AG08395 (cell line): ENCODE measurements around the gene DENND4C.
A peak's percentile ranks its signal among the peaks of the same experiment; 100 is the strongest.
"Not testable (repeated sequence)": the region's sequence is repeated elsewhere in the genome, so short reads cannot be mapped to it uniquely, and the experiment has no call there.

Experiments used
- DNase-seq: peaks from one replicate; pipeline ENCODE4 v3.0.0; 2012; ENCODE audit warnings: mixed read lengths, low spot score

Gene DENND4C

DNA sequence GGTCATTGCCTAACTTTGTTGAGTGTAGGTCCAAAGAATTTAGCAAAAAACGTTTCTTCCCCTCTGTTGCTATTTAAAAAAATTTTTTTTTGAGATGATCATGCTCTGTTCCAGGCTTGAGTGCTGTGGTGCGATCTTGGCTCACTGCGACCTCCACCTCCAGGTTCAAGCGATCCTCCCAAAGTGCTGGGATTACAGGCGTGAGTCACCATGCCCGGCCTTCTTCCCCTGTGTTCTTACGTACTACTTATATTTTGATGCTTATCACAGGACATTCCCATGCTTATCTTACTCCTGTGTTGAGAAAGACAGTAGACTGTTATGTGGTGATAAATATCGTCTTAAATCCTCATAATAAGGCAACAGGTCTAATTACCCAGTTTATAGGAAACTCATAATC lies 180.8 kb downstream of the DENND4C start:
- DNase-seq = no peak

DNA sequence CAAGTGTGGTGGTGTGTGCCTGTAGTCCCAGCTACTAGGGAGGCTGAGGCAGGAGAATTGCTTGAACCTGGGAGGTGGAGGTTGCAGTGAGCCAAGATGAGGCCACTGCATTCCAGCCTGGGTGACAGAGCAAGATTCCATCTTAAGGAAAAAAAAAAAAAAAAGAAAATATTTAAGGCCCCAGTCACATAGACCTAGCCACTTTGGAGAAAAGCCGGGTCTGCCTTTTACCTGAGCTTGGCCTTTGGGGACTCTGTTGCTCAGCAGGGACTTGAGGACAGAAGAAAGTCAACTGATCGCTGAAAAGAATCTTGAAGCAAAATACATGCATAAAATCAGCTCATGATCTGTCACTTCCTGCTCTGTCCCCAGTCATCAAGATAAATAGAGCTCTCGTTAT lies 183.0 kb downstream of the DENND4C start:
- DNase-seq = not testable (repeated sequence)

DNA sequence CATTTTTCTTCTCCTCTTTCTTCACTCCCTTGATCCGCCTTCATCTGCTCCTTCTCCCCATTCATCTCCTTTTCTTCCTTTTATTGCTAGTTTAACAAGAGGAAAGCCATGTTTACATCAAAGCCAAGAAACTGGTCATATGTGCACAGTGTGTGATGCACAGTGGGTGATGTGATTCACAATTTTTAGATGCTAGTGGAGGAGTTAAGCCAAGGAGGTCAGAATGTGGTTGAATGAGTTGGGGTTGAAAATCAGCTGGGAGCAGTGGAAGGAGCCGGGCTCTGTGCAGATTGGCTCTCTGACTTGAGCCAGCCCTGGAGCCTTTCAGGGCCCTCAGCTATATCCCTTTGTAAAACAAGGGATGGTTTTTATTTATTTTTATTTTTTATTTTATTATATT lies 185.7 kb downstream of the DENND4C start:
- peak; percentile 14 for DNase-seq

DNA sequence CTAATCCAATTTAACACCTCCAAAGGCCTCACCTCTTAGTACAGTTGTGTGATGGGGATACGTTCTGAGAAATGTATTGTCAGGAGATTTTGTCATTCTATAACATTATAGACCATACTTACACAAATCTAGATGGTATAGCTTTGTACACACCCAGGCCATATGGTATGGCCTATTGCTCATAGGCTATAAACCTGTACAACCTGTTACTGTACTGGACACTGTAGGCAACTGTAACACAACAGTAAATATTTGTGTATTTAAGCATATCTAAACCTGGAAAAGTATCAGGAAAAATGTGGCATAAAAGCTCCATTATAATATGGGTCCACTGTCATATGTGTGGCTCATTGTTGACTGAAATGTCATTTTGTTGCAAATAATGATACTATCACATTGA lies 190.4 kb downstream of the DENND4C start:
- no peak for DNase-seq
